Stimulated activated CD4-positive, alpha-beta T cell treated with anti-CD3 and anti-CD28 coated beads, TNF-alpha, amount 100 ng/mL, for 48 hours (primary cell): ENCODE measurements around the gene GPRC5D.

Source experiments
- DNase-seq, 3 donors: peaks; one replicate each; pipeline ENCODE4 v3.0.0-alpha.2; 2020; ENCODE audit warnings: low read depth in 3 of 3

The GPRC5D gene

DNA sequence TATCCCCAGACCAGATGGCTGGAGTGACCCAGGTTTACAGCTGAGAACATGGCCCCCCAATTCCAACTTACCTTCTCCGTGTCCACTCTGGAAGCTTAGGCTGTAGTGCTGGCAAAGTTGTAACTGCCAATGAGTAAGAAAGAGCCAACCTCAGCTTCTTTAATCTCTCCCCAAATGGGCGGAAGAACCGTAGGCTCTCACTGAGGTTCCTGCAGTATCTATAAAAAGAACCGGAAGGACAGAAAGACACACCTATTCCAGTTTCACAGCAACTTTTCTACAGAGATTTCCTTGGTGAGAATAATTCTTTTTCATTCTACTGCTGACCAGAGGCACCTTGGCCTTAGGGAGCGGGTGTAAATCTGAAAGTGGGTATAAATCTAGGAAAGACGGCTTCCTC, at the start of gene GPRC5D:
Gene GPRC5D (minus strand): TSS at position 135 of the 400 bp plus-strand sequence. CDS start 1,786 bp downstream, outside the sequence.
- no peak for DNase-seq

- DNase-seq, result no peak
These were observed 49.7 kb upstream of the GPRC5D start for GRCh38 chr12:13001775-13002040.

- peak in 1 of 3 donors; percentile 30 for DNase-seq
These were observed 49.2 kb upstream of the GPRC5D start for GRCh38 chr12:13000925-13001774.

DNA sequence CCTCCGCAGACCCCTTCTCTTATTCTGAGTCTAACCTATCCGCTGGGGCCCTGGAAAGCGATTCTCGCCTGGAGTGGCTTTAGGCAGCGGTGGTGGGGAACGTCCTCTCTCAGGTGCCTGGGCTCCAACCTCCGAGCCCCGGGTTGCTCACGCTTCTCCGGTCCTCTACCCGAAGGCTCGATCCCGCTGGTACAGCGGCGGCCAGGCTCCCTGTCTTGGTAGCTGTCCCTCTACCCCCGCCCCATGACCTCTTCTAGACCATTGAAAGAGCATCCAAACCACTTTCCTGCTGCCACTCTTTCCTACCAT, 48.6 kb upstream of the GPRC5D start:
- no peak for DNase-seq

GRCh38 chr12:12999959-13000615, 48.1 kb upstream of the GPRC5D start, which contains the start of gene HEBP1:
Gene HEBP1 (minus strand): TSS chr12:13000265. CDS start chr12:13000114, 151 bp downstream.
- DNase-seq, result peak; percentile 89 to 98 (median 95)

DNA sequence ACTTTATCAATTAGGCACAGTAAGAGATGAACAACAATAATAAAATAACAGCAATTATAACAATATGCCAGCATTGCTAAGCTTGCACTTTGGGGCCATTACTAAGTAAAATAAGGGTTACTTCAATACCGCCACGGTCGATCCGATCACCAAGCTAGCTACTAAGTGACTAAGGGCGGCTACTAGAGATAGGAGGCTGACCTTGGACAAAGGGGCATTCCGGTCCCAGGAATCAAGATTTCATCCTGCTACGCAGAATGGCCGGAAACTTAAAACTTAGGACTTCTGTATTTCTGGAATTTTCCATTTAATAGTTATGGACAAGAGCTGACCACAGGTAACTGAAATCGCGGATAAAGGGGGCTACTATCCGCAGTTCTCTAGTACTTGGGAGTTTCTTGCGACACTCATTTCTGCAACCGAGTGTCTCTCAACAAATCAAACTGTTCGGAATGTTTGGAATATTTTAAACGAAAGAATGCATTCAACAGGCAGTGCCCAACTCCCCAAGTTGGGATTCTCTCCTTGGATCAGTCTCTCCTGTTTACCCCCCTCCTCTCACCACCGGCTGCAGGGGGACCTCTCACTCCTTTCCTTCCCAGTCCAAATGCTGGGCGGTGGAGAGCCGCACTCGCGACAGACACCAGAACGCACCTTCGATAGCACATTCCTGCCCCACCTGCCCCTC, 47.4 kb upstream of the GPRC5D start:
- DNase-seq, result no peak

- no peak for DNase-seq
These were observed 46.3 kb upstream of the GPRC5D start for GRCh38 chr12:12998248-12998647.

GRCh38 chr12:12997734-12998133, 45.8 kb upstream of the GPRC5D start:
- no peak for DNase-seq

DNA sequence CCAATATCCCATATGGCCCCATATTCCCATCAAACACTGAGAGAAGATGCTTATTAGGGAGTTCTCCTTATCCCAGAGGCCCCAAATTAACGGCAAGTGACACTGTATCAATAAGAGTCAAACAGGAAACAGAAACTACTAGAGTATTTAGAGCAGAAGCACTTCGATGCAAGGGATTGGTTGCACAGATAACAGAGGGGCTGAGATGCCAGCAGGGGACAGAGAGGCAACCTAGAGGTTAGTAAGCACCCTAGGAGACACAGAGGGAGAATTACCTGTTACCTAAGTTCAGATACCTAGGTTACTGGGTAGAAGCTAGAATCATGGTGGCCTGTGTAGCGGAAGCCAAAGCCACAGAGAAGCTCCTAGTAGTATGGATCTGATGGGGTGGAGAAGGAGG, 45.2 kb upstream of the GPRC5D start:
- no peak for DNase-seq

GRCh38 chr12:12996209-12996608, 44.2 kb upstream of the GPRC5D start:
- no peak for DNase-seq

DNA sequence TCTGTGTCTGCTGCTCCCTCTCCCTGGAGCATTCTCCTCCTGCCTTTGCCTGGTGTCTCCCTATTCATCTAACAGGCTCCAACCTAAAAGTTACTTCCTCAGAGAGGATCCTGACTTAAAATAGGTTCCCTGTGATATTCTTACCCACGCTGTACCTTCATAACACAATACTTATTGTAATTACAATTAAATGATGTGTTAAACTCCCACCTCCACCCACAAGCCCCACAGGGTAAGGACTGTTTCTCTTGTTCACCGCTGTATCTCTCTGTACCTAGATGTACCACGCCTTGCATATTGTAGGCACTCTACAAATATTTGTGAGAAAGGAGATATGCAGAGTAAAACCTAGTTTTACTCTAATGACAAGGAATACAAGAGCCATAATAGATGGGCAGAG, 43.1 kb upstream of the GPRC5D start:
- no peak for DNase-seq

DNA sequence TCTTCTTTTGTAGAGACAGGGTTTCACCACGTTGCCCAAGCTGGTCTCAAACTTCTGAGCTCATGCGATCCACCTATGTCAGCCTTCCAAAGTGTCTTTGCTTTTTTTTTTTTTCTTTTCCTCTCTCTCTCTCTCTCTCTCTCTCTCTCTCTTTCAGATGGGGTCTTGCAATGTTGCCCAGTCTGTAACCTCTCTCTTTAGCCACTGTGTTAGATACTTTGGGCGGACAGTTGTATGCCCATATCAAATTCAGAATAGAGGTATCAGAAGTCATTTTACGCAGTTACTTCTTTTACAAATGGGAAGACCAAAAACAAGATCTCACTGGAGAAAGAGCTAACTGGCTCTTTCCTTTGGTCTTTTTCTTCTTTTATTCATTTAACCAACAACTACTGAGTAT, 41.4 kb upstream of the GPRC5D start:
- no peak for DNase-seq

DNA sequence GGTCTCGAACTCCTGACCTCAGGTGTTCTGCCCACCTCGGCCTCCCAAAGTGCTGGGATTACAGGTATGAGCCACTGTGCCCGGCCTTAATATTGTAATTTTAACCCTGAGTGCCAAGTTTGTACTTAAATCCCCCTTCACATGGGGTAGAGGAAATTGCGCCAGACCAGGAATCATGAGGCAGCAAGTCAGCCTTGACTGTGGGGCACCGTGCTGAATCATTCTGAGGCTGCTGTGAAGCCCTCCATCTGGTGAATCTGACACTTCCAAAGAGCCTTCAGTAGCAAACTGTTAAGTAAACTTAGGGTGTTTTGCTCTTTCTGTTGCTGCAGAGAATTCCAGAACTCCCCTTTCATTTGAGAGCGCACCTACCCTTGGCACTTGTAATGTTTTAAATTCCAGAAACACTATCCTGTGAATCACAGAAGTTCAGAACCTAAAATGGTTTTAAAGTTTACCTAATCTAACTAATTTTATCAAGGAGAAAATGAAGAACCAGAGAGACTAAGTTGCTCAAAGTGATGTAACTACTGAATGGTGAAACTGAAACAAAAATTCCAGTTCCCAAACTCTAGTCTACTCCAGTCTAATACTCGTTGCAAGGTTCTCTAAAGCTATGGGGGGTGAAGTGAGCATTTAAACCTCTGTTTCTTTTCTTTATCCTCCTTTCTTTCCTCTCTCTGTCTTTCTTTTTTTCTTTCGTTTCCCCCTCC, 40.6 kb upstream of the GPRC5D start:
- no peak for DNase-seq

GRCh38 chr12:12990700-12991468, 38.9 kb upstream of the GPRC5D start:
- DNase-seq, result no peak

GRCh38 chr12:12987421-12987820, 35.5 kb upstream of the GPRC5D start:
- DNase-seq, result no peak

DNA sequence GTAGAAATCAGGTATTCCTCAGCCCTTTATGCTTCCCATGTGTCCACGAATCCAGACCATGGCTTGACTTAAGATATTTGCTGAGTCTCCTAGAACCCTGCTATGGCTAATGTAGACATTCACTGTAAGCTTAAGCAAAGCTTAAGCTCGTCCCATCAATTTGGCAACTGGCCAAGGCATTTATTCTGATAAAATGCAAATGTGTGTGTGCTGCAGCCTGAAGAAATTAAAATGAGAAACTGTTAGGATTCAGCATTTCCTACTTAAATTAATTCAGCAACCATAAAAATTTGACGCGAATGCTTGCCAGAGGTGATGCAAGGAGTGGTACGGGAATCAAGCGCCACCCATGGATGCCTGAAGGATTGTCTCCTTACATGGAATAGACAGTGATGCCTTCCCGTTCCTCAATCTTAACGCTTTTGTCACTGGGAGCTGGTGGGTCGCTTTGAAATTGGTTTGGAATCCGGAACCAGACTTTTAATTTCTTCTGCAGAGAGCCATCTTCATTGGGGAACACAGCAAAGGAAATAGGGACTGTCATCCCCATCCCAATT, 34.9 kb upstream of the GPRC5D start:
- DNase-seq, result no peak

DNA sequence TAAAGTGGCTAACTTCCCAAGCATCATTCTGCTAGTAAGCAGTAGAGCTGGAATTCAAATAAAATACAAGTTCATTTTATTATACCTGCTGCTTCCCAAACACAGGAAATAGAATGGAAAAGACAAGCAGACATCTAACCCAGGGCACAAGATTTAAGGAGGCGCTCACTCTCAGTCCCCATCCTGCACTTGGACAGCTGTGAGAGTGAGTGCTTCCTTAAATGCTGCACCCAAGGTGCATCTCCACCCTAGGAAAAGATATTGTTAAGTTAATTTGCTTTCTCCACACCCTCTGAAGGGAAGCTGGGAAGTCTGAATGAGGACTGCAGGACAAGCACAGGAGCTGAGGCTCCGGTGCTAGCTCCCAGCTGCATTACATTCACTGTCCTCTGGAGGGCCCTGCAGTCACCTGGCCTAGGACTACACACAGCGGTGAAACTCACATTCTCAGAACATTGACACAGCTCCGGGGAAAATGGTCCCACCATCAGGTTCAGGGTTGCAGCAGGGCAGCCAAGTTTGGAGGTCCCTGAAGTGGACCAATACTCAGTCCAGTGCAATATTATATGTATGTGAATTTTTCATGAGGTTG, 33.9 kb upstream of the GPRC5D start:
- no peak for DNase-seq

DNA sequence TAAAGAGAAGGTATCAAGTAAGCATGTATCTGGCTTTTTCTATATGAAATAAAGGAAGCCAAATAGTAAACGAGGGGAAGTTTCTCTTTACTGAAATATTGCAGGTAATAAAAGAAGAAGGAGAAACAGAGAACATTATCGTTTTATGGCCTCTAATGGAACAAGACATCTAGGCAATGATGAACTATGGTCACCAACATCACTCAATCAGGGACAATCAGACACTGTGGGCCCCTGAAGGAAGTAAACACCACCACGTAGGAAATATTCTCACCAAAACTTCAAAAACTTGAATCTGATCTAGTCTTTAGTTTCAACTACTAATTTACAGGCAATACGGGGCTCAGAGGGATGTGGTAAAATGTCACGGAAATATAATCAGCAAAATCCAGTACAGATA, 32.2 kb upstream of the GPRC5D start:
- DNase-seq, result no peak

- DNase-seq, result no peak
These were observed 31.6 kb upstream of the GPRC5D start for GRCh38 chr12:12983420-12984035.

- no peak for DNase-seq
These were observed 30.4 kb upstream of the GPRC5D start for GRCh38 chr12:12982331-12982730.
